ENCODE measurements around the gene PHF10.

Gene PHF10

GRCh38 chr6:169722362-169723199 lies 1.7 kb downstream of the PHF10 start:
- DNase-seq, result peak; percentile 50

GRCh38 chr6:169720207-169720855 lies 4.0 kb downstream of the PHF10 start:
- DNase-seq, result no peak

- no peak for DNase-seq
Observed at GRCh38 chr6:169719117-169719516, 5.2 kb downstream of the PHF10 start.

GRCh38 chr6:169714595-169714994 lies 9.7 kb downstream of the PHF10 start:
- no peak for DNase-seq

GRCh38 chr6:169714178-169714577 lies 10.1 kb downstream of the PHF10 start:
- DNase-seq, result no peak

GRCh38 chr6:169710009-169710408 lies 14.3 kb downstream of the PHF10 start:
- DNase-seq, result no peak

- no peak for DNase-seq
Observed at GRCh38 chr6:169709293-169709692, 15.0 kb downstream of the PHF10 start.

GRCh38 chr6:169707772-169708171 lies 16.5 kb downstream of the PHF10 start:
- DNase-seq, result no peak

- DNase-seq, result no peak
Observed at GRCh38 chr6:169702840-169703246, 21.5 kb downstream of the PHF10 start.

GRCh38 chr6:169701954-169702839 lies 22.1 kb downstream of the PHF10 start, which contains the start of the genes C6orf120 and WDR27:
Gene C6orf120 (plus strand): TSS chr6:169702126. CDS start chr6:169702460, 334 bp downstream.
Gene WDR27 (minus strand): TSS chr6:169702029. CDS start chr6:169689005, 13,024 bp downstream.
- peak; percentile 97 for DNase-seq

- no peak for DNase-seq
Observed at GRCh38 chr6:169701311-169701953, 22.9 kb downstream of the PHF10 start.

GRCh38 chr6:169700296-169700695 lies 24.0 kb downstream of the PHF10 start:
- no peak for DNase-seq

- peak; percentile 6 for DNase-seq
Observed at GRCh38 chr6:169697115-169697514, 27.2 kb downstream of the PHF10 start.

GRCh38 chr6:169695131-169695530 lies 29.2 kb downstream of the PHF10 start:
- DNase-seq, result no peak

GRCh38 chr6:169692516-169692915 lies 31.8 kb downstream of the PHF10 start:
- no peak for DNase-seq

- DNase-seq, result no peak
Observed at GRCh38 chr6:169691260-169691659, 33.0 kb downstream of the PHF10 start.

- DNase-seq, result no peak
Observed at GRCh38 chr6:169689287-169689686, 35.0 kb downstream of the PHF10 start.

GRCh38 chr6:169685860-169686259 lies 38.4 kb downstream of the PHF10 start:
- no peak for DNase-seq

- no peak for DNase-seq
Observed at GRCh38 chr6:169684056-169684455, 40.2 kb downstream of the PHF10 start.

- DNase-seq, result no peak
Observed at GRCh38 chr6:169678342-169678741, 46.0 kb downstream of the PHF10 start.

- no peak for DNase-seq
Observed at GRCh38 chr6:169677096-169677495, 47.2 kb downstream of the PHF10 start.

GRCh38 chr6:169675011-169675410 lies 49.3 kb downstream of the PHF10 start:
- no peak for DNase-seq

GRCh38 chr6:169671563-169671962 lies 52.7 kb downstream of the PHF10 start:
- DNase-seq, result no peak
